Subcutaneous adipose tissue (tissue), 4 donors: ENCODE data around the gene LARP1. TPM values are rescaled to one million over a fixed set of nuclear protein-coding genes. Genes with fewer than 3 reads are reported as not detected.

ENCODE experiments used
- CTCF ChIP-seq: fragments of 450-650 bp; IDR thresholded peaks from one replicate; pipeline ENCODE4 v1.5.1; 2016; ENCODE audit warnings: low read depth, mild to moderate bottlenecking, control low read depth, antibody characterized with exemption, moderate library complexity
- total RNA-seq, 4 donors: library from RNA; depleted of rRNA; stranded (reverse); fragments of >200 nt; gene quantifications; one replicate each; pipeline ENCODE4 v1.1.0, GENCODE V29; 2016

Gene LARP1
- total RNA-seq, 4 donors from 2014 or later = 77.7 to 172 (median 94.7) TPM

- no peak for TF ChIP-seq CTCF
Measured at GRCh38 chr5:154786414-154786813, 31.2 kb downstream of the LARP1 start.

GRCh38 chr5:154788212-154788611, 33.0 kb downstream of the LARP1 start:
- no peak for TF ChIP-seq CTCF

GRCh38 chr5:154791535-154791934, 36.4 kb downstream of the LARP1 start:
- no peak for TF ChIP-seq CTCF

GRCh38 chr5:154793599-154794524, 38.7 kb downstream of the LARP1 start:
- no peak for TF ChIP-seq CTCF

- TF ChIP-seq CTCF = no peak
Measured at GRCh38 chr5:154794525-154795234, 39.5 kb downstream of the LARP1 start.

- no peak for TF ChIP-seq CTCF
Measured at GRCh38 chr5:154795235-154795596, 40.0 kb downstream of the LARP1 start.

GRCh38 chr5:154797762-154798161, 42.6 kb downstream of the LARP1 start:
- TF ChIP-seq CTCF = no peak
